Epidermal melanocyte (primary cell): ENCODE measurements around the gene PDZRN3.
"Not testable (repeated sequence)": the region's sequence is repeated elsewhere in the genome, so short reads cannot be mapped to it uniquely, and the experiment has no call there.

Source experiments
- DNase-seq: peaks from one replicate; pipeline ENCODE4 v3.0.0; 2011; ENCODE audit warnings: low spot score; ENCODE audit not compliant: insufficient read length

PDZRN3 gene

DNA sequence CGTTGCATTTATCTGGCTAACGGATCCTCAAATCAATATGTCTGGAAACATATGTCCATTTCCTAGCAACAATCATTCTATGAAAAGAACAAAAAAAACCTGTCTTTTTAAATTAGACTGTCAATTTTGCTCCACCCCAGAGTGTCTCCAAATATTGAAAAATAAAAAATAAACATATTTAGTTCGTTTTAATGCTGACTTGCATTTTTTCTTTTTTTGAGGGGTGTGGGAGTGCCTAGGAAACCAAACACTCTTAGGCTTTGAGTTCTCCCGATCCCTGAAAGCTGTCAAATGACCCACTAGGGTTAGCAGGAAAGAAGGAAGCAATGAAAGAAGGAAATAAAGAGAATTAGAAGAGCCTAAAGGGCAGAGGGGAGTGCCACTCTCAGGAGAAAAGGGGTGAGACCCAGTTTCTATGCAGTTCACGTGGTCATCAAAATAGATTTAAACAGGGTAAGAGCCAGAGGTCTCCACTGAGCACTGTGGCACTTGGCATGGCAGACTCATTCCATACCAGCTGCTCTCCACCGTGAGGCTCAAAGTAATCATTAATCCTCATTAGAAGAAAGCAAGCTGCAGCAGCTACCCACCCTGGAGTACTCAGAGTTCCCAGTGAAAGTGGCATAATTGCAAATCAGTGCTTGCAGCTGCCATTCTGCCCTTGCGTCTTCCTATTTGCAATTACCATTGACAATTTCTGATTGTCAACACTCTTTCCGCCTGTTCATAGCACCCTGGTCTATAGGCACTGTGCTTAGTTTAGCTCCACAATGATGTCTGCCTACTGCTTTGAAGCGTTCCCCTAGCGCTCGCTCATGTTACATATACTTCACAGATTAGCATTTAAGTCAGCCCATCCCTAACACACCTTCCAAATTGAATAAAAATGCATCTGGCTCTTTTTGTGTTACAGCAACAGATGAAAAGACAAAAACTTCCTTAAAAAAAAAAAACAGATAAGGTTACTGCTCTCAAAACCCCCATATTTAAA is 32.3 kb downstream of the PDZRN3 start:
- no peak for DNase-seq

DNA sequence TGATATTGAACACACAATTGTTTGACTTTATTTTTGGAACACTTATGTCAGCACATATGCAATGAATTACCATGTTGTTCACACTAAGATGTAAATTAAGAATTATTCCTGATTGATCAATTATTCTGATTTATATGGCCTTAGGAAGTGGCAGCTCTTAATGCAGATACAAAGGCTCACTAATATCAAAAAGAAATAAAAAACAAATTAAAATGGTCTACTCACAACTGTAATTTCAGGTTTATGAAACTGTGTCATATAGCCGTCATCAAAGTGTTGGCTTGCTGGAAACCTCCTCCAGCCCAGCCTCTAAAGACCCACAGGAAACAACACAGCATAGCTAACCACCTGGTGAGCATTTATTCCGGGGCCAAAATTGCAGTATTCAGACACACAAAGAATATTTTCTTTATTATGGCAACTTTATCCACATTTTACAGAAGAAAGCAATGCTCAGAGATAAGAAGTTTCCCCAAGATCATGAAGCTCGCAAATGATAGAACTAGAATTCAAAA is 33.4 kb downstream of the PDZRN3 start:
- DNase-seq, result no peak

DNA sequence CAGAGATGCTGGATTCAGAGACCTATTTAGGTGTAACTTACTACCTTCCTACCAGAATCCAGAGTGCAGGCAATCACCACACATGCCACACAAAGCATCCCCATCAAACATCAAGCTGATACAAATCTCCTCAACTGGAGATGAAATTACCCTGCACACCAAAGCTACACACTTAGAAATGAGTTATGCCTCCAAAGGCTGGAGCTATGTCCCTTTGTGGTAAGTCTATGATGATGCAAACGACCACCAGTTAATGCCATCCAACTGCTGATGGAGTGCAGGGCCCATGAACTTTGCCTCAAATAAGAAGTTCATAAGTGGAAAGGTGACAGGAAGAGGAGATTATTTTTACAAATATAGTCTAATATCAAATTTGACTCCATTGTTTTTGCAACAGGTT is 38.1 kb downstream of the PDZRN3 start:
- no peak for DNase-seq

DNA sequence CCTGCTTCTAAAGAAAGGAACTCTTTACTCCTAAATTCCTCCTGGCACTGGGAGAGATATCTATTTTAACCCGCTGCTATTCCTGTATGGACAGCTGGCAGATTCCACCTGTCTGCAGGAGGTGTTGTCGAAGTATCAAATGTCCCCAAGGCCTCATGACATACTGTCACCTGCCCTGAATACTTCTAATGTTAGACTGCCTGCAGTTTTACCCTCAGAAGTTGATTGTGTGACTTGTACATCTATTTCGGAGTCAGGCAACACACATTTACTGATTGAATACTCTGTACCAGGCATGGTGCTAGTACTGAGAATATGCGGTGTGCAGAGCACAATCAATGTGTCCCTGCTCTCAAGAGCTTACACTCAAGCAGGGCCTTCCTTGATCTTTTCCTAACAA is 38.6 kb downstream of the PDZRN3 start:
- no peak for DNase-seq

DNA sequence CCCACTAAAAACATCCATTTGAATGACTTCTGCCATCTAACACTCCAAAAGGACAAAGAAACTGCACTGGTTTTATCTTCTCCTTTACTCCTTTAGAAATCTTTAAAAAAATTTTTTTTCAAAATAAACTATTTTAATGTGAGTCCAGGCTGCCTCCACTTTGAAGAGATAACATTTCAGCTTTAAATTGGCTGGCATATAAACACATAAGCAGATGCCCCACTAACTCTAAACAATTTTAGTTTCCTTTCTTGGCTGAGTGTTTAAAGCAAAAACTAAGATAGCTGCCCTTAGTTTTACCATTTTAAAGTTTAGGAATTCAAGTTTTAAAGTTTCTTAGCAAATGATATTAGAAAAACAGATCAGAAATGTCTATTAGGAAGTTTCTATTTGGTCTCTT is 39.9 kb downstream of the PDZRN3 start:
- DNase-seq, result no peak

DNA sequence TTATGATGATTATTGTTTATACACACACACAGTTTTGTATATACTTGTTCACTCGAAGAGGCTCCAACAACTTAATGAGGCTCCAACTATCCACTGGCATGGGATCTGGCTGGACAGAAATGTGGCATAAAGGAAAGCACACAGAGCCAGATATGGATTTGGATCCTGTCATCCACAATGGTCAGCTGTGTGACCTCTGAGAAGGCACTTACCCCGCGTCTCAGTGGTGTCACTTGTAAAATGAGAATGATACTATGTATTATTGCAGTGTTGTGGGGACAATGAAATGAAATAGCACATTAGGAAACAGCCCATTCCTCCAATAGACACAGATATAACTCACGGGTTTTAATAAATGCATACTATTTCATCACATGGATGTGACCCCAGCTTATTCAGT is 42.2 kb downstream of the PDZRN3 start:
- no peak for DNase-seq

DNA sequence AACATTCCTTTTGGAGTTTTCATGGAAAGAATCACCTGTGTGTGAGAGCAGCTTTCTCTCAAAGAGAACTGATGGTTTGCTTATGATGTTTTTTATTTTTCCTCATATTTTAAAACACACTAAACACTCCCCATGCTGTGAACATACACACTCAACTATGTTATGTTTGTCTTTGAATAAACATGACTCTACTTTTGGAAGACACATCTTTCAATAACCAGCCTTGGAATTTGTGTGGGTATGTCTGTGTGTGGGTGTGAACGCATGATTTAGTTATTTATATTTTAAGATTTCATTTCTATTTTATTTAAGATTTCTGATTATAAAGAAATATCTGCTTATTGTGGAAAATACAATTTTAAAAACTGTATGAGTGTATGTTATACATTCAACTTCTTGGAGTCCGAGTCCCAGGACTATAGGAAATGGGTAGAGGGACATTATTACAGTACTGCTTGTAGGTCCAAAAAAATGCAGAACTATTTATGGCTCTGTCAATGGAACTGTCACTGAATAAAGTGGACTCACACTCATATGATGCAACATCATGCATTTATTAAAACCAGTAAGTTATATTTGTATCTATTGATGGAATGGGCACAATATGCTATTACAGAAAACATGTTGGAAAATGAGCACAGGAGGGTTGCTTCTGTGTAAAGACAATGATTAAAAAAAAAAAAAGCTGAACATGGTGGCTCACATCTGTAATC is 43.5 kb downstream of the PDZRN3 start:
- no peak for DNase-seq

DNA sequence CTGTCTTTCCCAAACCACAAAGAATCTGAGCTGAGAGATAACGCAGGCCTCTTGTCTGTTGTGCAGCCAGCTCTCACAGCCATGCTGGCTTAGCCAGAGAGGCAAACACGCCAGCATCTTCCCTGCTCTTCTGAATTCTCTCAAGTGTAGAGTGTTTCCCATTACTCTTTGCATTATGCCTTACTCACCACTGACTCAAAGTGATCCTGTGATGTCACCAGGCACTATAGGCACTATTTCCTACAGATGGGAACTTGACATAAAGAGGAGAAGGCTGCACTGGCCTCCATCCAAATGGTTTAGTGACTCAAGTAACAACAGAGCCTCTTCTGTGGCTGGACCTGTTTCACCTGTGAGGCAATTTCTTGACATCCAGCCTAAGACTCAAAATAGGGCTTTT is 44.4 kb downstream of the PDZRN3 start:
- DNase-seq, result no peak

DNA sequence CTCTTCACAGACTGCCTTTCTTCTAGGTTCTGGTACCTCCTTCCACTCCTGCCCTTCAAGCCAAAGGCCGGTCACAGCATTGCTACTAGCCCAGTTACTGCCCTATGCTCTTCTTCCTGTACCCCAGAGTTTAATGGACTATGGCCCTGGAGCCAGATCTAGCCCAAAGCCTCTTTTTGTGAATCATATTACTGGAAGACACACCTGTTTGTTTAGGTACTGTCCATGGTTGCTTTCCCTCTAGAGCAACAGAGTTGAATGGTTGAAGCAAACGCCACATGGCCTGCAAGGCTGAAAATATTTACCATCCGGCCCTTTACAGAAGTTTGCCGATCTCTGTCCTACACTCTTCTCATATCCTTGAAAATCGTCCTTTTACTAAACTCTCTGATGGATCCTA is 47.0 kb downstream of the PDZRN3 start:
- DNase-seq, result no peak

DNA sequence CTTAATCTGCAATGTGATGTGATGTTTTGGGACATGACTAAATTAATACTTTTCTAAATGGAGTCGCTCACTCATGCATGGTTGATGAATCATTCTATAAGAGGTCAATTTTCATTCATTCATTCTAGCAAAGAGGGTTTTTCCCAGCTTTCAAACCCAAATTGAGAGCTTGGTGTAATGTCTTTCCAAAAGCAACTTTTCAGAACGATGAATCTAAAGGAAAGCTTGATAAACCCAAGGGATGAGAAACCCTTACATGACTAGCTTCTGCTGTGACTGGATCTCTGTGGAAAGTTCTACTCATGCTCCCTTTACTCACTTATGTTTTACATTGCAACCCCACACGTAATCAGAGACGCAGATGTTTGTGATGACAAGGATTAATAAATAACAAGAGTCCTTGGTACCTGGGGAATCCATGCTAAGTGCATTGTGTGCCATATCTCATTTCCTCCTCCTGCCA is 47.7 kb downstream of the PDZRN3 start:
- no peak for DNase-seq

DNA sequence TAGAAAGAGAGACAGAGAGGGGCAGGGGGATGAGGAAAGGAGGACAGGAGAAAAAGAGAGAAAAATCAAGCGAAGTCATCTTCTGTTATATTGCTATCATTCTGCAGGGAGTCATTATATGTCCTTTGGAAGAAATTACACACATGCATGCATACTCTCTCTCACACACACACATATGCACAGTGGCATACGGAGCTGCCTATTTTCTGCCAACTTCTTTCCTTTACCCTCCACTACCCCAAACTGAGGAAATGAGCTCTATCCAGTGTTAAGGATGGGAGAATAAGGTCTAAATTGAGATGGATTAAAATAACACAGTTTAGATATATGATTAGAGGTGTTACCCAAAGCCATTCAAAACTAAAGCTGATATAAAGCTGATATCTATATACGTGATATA is 48.8 kb downstream of the PDZRN3 start:
- no peak for DNase-seq

DNA sequence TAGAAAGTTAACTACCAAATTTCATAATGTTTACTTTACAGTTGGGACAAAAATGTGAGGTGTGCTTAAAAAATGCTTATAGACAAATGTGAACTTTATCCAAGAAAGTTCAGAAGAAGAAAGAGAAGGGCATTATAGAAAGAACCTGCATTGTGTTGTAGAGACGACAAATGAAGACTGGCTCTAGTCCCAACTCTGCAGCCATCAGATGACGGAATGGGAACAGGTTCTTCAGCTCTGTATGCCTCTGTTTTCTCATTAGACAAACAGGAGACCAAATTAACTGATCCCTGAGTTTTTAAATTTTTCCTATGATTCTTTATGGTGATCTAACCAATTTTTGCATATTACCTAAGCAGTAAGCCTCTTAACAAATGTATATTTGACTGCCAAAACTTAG is 49.2 kb downstream of the PDZRN3 start:
- DNase-seq, result no peak

DNA sequence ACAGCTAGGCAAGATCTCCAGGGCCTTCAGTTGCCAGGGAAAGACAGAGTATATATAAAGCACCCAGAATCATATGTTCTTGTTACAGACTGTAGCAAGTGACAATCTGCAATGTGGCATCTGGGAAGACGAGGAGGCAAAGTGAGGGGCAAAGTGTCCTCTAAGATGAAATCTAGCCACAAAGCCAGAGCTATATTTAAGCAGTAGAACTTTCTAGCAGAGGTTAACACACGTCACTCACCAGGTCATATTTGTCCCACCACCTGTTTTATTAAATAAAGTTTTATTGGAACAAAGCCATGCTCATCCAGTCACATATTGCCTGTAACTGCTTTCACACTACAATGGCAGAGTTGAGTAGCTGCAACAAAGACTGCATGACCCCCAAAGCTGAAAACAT is 51.5 kb downstream of the PDZRN3 start:
- DNase-seq, result no peak

DNA sequence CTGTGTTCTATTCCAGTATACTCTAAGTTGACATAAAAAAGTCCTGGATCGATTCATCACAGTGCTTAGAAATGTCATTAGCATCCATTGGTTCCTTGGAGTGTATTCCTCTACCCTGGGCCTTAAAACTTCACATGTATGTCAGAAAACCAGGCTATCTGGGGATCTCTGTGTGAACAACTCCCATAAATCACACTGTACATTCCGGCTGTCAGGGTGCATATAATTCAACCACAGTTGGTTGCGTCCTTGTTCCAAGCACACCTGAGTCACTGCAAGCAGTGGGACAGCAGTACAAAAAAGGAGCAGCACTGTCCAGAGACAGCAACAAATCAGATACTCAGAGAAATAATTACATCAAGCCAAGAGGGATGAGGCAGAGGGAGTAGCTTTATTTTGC is 52.4 kb downstream of the PDZRN3 start:
- DNase-seq, result no peak

DNA sequence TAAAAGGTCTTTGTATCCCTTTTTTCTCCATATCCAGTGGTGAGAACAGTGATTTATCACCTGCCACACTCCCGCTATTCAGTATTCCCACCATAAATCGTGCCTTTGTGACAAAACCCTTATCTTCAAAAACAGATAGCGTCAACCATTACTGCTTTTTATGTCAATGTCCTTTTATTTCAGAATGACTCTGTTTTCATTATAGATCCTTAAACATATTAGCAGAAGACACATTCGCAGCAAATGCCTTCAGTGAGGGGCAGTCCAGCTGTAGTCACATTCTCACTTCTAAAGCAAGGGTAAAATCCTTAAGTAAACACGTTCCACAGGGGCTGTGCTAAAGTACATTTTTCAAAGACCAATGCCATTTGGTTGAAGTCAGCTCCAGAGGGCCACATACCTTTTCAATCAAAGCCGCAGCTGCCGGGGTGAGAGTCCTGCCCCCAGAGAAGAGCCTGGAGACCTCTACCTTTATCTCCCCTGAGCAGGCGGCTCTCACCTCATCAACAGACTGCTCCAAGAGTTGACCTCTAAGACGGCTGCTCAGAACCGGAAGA is 53.4 kb downstream of the PDZRN3 start:
- no peak for DNase-seq

DNA sequence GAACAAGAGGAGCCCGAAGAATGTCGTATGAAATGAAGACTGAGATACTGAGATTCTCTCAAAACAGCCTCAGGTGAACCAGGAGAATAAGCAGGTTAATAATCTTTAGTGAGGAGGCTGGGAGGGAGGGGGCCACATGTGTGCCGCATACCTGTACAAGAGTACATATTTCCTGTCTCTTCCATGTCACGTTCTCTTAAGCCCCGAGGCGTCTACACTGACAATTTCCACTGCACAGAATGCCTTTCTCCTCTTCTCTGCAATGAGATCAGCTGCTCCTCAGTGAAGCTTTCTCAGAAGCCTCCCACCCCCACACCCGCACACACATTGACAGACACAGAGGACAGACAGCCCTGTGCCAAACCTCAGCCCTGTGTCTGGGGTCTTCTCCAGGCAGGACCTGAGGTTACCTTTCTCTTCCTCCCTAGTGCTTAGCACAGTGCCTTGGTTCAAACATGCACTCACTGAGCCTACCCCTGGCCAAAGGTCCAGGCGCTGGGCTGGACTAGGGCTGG is 55.4 kb downstream of the PDZRN3 start:
- no peak for DNase-seq

DNA sequence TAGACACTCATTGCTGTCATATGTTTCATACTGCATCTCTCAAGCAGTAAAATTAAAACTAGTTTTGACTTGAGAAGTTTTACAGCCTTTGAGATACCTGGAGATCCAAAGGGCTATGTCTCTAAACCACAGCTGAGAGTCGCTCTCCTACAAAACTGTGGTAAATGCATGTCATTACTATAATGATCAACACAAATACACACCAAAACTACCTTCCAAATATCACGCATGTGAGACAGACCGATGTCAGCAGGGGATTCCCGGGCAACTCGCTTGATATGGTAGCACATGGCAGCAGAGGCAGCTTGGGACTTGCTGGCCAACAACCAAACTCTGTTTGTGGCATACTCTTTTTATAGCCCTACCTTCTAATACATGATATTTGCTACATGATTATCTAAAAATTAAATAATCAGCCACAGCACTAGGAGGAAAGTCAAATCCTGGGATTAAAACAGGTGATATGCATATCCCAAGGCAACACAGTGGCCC is 56.3 kb downstream of the PDZRN3 start:
- DNase-seq, result no peak

DNA sequence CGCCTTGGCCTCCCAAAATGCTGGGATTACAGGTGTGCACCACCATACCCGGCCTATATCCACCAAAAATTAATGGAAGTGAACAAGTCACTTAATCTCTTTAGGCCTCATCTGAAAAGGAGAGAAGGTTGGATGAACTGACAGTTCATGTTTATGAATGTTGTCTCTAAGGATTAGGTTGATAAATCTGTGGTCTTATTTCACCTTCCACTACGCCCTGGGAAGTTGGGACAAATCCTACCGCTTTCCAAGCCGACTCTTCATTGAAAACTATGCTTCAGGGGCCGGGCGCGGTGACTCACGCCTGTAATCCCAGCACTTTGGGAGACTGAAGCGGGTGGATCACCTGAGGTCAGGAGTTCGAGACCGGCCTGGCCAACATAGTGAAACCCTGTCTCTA is 59.4 kb downstream of the PDZRN3 start:
- not testable (repeated sequence) for DNase-seq

DNA sequence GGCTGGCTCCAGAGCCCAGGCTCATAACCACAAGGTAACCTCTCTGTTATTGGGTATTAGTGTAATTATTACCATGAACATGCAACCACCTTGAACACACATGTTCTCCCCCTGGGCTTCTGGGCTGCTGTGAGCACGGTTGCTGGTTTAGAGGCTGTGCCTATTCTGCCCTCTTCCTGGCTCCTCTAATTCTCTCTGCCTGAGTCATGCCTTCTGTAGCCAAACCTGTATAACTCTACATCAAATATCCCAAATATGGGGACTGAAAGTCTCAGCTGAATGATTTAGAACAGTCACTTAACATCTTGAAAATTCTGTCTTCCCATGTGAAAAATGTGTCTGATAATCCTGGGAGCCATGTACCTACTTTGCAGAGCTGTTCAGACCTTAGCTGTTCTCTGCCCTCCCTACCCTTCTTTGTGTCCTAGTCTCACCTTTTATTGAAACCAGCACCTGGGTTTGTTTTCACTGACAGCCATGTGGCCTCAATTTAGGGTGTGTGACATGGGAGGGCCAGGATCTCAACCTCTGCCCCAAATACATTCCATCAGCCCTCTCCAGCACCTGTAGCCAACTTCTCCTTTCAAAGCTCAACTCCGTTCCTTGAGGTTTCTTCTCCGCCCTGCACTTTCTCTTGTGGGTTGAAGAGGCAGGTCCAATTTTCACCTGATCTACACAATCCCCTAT is 60.7 kb downstream of the PDZRN3 start:
- DNase-seq, result no peak

DNA sequence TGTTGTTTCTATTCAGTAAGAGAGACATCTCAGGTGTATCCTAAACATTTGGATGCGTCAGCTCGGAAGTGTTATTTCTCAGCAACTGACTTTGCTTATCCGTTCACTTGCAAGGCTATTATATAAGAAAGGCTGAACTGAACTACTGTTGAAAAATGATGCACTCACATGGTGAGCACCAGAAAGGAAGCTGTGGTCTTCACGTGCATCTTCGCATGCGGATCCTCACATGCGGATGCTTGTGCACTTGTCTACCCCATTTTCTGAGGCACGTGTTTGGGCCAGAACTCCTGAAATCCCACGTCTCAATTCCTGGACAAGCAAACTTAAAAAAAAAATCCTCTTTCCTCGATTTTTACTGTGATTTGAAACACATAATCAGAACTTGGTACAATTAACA is 63.2 kb downstream of the PDZRN3 start:
- no peak for DNase-seq

DNA sequence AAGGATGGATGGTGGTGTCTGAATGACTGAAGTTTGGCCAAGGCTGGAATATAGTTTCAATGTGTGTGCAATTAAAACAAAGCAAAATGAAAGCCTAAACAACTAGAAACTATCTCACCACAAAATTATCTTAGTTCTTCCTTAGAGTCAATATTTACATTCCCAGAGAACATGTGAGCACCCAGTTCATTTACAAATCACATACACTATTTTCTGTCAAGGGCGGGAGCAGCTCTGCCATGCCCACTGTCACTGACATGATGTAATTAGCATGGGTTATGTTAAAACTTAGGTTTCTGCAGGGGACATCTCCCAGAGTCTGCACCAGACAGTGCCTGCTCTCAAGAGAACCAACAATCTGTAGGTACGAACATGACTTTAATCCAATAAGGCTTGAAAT is 65.0 kb downstream of the PDZRN3 start:
- DNase-seq, result no peak
